ENCODE data around the gene CTNNBIP1. TPM values are rescaled to one million over a fixed set of nuclear protein-coding genes. Genes with fewer than 3 reads are reported as not detected.

Gene CTNNBIP1
- total and polyA plus RNA-seq, 2 of the 8 experiments (the other 6 are each of a cell fraction or from before 2014, with no cell fraction given) = 40.9 to 46.6 TPM

DNA sequence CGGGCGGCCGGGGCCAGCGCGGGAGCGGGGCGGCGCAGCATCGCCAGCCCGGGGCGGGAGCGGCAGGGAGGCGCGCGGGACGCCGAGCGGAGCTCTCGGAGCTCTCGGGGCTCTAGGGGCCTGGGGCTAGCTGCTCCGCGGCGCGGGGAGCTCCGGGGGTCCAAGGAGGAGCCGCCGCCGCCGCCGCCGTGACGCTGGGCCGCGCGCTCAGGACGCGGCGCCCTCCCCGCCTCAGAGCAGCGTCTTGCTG lies 86.5 kb downstream of the CTNNBIP1 start:
- no peaks in the 10 kb centered on the region for H3K36me3 ChIP-seq (ENCODE audit: control insufficient read depth in 2 of 4, insufficient read depth in 4 of 4, low read length in 3 of 4)
- no peaks in the 10 kb centered on the region for H3K9me3 ChIP-seq (ENCODE audit: insufficient read depth in 2 of 2, low read depth in 1 of 2, low read length in 1 of 2)
- H3K79me2 ChIP-seq (ENCODE audit: control insufficient read depth in 1 of 2, insufficient read depth in 2 of 2, low read length in 2 of 2) = peaks cover 6 to 45% of the 10 kb centered on the region in 2 experiments
- H2BK5ac ChIP-seq (ENCODE audit: low read depth, low read length) = no peak overlapping the region
- ChIA-PET POLR2A (ENCODE audit: partially characterized antibody) (interaction anchor here (1.0 kb wide), 1 partner anchor 30 kb away, joined by 4 read pairs; no protein-coding TSS in a partner anchor), CTCF (ENCODE audit: partially characterized antibody) (interaction anchor here (1.0 kb wide), 1 partner anchor 39 kb away, joined by 3 read pairs; no protein-coding TSS in a partner anchor)
- no peak overlapping the region for H2AK5ac ChIP-seq (ENCODE audit: low read depth, low read length)
- H2BK20ac ChIP-seq (ENCODE audit: low read length) = no peak overlapping the region
- no peak overlapping the region for H4K5ac ChIP-seq (ENCODE audit: insufficient read length, low read depth, low read length)
- H4K91ac ChIP-seq (replicated peaks; ENCODE audit: insufficient read length, low read length) = no peak overlapping the region
- no peak overlapping the region for H3K56ac ChIP-seq (replicated peaks; ENCODE audit: insufficient read length, low read depth, low read length)
- no peak overlapping the region; the same call in 1 of the 2 replicates for H3K18ac ChIP-seq (ENCODE audit: extremely low read depth, low read length)
- no peak overlapping the region for H2BK12ac ChIP-seq (ENCODE audit: low read depth, low read length)
- peaks cover 17% of the 10 kb centered on the region for H3K23me2 ChIP-seq (ENCODE audit: low read depth, low read length)
- H3K27me3 ChIP-seq (replicated peaks in 1 of 4; ENCODE audit: control insufficient read depth in 3 of 4, extremely low read depth in 1 of 4, insufficient read depth in 3 of 4, low read length in 3 of 4) = peaks cover 0 to 15% (median 14%) of the 10 kb centered on the region in 4 experiments; a peak in 6 of 7 replicates
- H3K14ac ChIP-seq (ENCODE audit: insufficient read length) = no peak overlapping the region
- no peaks in the 10 kb centered on the region; the same call in none of the 2 replicates for H3K79me1 ChIP-seq (ENCODE audit: low read depth, low read length)
- FAIRE-seq = no peak
- H3K4ac ChIP-seq (replicated peaks; ENCODE audit: insufficient read length, low read depth, low read length) = no peak overlapping the region
- no peak overlapping the region for H2BK15ac ChIP-seq (ENCODE audit: low read length)
- H2BK120ac ChIP-seq (replicated peaks; ENCODE audit: low read depth, low read length) = no peak overlapping the region
- H3K27ac ChIP-seq (ENCODE audit: low read depth, low read length) = no peak overlapping the region; the same call in 1 of the 2 replicates
- no peak for DNase-seq (ENCODE audit: low read depth in 1 of 2, low spot score in 2 of 2)
- H3K9ac ChIP-seq (replicated peaks in 1 of 4; ENCODE audit: extremely low read depth in 1 of 4, low read depth in 3 of 4, low read length in 3 of 4) = peak overlapping the region in 3 of 4 experiments; percentile 67 to 89 (median 72); a peak in 4 of 7 replicates
- H3K4me1 ChIP-seq (replicated peaks in 1 of 4; ENCODE audit: control insufficient read depth in 3 of 4, insufficient read depth in 4 of 4, low read length in 3 of 4) = peaks cover 4 to 18% (median 13%) of the 10 kb centered on the region in 4 experiments
- H3K23ac ChIP-seq (ENCODE audit: insufficient read length) = no peak overlapping the region
- H2AFZ ChIP-seq (ENCODE audit: low read length) = no peak overlapping the region
- H3K4me3 ChIP-seq (ENCODE audit: extremely low read depth in 1 of 4, insufficient read depth in 2 of 4, low read depth in 3 of 4, low read length in 4 of 4) = peak overlapping the region; percentile 58 to 91 (median 78)
- WGBS, 2 experiments (ENCODE audit: extremely low coverage in 1 of 2, insufficient coverage in 1 of 2, insufficient read length in 1 of 2, insufficient replicate concordance in 2 of 2, low coverage in 1 of 2, low lambda C conversion rate in 2 of 2, missing lambda C conversion rate in 1 of 2) = 1% methylated on average over 21 of the region's 40 CpGs; no CpG with 5 or more reads in 1 of the 2 experiments
- H4K20me1 ChIP-seq (replicated peaks in 1 of 2; ENCODE audit: control insufficient read depth in 1 of 2, insufficient read depth in 2 of 2, low read length in 2 of 2) = peaks cover 0 to 5% of the 10 kb centered on the region in 2 experiments
- peak overlapping the region; percentile 93; the same call in 1 of the 2 replicates for H4K8ac ChIP-seq (ENCODE audit: extremely low read depth, insufficient read depth, low read length)
- H3K4me2 ChIP-seq (ENCODE audit: insufficient read depth in 1 of 2, low read depth in 2 of 2, low read length in 2 of 2) = peak overlapping the region; percentile 91 to 93; a peak in 2 of 4 replicates
- TF ChIP-seq BCL11A (IDR thresholded peaks at IDR 0.05; ENCODE audit: low read depth in 2 of 2, low read length in 2 of 2) = no peak
- TF ChIP-seq, protein P1, sequence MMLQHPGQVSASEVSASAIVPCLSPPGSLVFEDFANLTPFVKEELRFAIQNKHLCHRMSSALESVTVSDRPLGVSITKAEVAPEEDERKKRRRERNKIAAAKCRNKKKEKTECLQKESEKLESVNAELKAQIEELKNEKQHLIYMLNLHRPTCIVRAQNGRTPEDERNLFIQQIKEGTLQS (IDR thresholded peaks at IDR 0.05; ENCODE audit: insufficient read depth, low read depth, low read length) = no peak
- TF ChIP-seq PHF8 (conservative IDR thresholded peaks at IDR 0.05; ENCODE audit: low read depth, low read length) = peak; percentile 50; the same call in 1 of the 2 replicates
- TF ChIP-seq RBBP5 (IDR thresholded peaks at IDR 0.05; ENCODE audit: borderline replicate concordance, low read depth, low read length) = peak; percentile 4; the same call in 1 of the 2 replicates
- peak; percentile 80; the same call in 1 of the 2 replicates for TF ChIP-seq POLR2AphosphoS5 (IDR thresholded peaks at IDR 0.05; ENCODE audit: low read depth, low read length)
- TF ChIP-seq SIN3A (conservative IDR thresholded peaks at IDR 0.05 in 1 of 2, IDR thresholded peaks at IDR 0.05 in 1 of 2; ENCODE audit: low read depth in 1 of 2, low read length in 2 of 2) = no peak; a peak in 1 of 4 replicates
- TF ChIP-seq KDM1A (IDR thresholded peaks at IDR 0.05; ENCODE audit: borderline replicate concordance, low read length) = no peak
- TF ChIP-seq SP4 (IDR thresholded peaks at IDR 0.05; ENCODE audit: low read length) = no peak
- no peak for TF ChIP-seq FOSL1 (IDR thresholded peaks at IDR 0.05; ENCODE audit: insufficient read depth, low read depth, low read length)
- peak in 1 of 2 experiments; percentile 20; a peak in 1 of 3 replicates for TF ChIP-seq EP300 (IDR thresholded peaks at IDR 0.05; ENCODE audit: borderline replicate concordance in 1 of 2, low read depth in 2 of 2, low read length in 2 of 2)
- TF ChIP-seq ZNF274 (IDR thresholded peaks at IDR 0.05; ENCODE audit: borderline replicate concordance, extremely low read depth, low read length) = no peak
- TF ChIP-seq TAF1 (IDR thresholded peaks at IDR 0.05; ENCODE audit: low read depth, low read length) = peak; percentile 73; the same call in 1 of the 2 replicates
- TF ChIP-seq SP1 (IDR thresholded peaks at IDR 0.05; ENCODE audit: low read depth, low read length) = no peak
